ENCODE data around the gene CPNE8.

DNA sequence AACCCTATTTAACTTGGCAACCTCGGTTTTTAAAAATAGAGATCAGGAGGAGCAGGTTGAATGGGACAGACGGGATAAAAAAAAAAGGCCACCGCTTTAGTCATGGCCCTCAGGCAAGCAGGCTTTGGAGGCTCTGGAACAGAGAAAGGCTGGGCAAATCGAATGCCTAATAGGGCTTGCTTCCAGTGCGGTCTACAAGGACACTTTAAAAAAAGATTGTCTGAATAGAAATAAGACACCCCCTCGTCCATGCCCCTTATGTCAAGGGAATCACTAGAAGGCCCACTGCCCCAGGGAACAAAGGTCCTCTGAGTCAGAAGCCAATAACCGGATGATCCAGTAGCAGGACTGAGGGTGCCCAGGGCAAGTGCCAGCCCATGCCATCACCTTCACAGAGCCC lies 265.8 kb downstream of the CPNE8 start:
- TF ChIP-seq, protein P1, sequence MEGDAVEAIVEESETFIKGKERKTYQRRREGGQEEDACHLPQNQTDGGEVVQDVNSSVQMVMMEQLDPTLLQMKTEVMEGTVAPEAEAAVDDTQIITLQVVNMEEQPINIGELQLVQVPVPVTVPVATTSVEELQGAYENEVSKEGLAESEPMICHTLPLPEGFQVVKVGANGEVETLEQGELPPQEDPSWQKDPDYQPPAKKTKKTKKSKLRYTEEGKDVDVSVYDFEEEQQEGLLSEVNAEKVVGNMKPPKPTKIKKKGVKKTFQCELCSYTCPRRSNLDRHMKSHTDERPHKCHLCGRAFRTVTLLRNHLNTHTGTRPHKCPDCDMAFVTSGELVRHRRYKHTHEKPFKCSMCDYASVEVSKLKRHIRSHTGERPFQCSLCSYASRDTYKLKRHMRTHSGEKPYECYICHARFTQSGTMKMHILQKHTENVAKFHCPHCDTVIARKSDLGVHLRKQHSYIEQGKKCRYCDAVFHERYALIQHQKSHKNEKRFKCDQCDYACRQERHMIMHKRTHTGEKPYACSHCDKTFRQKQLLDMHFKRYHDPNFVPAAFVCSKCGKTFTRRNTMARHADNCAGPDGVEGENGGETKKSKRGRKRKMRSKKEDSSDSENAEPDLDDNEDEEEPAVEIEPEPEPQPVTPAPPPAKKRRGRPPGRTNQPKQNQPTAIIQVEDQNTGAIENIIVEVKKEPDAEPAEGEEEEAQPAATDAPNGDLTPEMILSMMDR (conservative IDR thresholded peaks at IDR 0.05; ENCODE audit: low read depth, low read length), result no peak
- TF ChIP-seq EZH2phosphoT487 (IDR thresholded peaks at IDR 0.05; ENCODE audit: borderline replicate concordance, low read length), result no peak

Data from PC-3 (cell line).